IPS-18a (cell line): ENCODE results near the gene PLEKHA7.

Experiments
- H3K27ac ChIP-seq: one replicate; pipeline ENCODE4 v1.5.1; 2013; ENCODE audit warnings: low read length
- H3K27me3 ChIP-seq: one replicate; pipeline ENCODE4 v1.6.1; 2013; ENCODE audit warnings: mild to moderate bottlenecking, low read length; ENCODE audit not compliant: control insufficient read depth, insufficient read depth
- H3K36me3 ChIP-seq: one replicate; pipeline ENCODE4 v1.6.1; 2013; ENCODE audit warnings: low read depth, low read length; ENCODE audit not compliant: control insufficient read depth
- H3K4me1 ChIP-seq: one replicate; pipeline ENCODE4 v1.6.1; 2013; ENCODE audit warnings: low read depth, low read length; ENCODE audit not compliant: control insufficient read depth
- H3K4me3 ChIP-seq: one replicate; pipeline ENCODE4 v1.5.1; 2013; ENCODE audit warnings: low read length
- H3K9ac ChIP-seq: one replicate; pipeline ENCODE4 v1.6.1; 2013; ENCODE audit warnings: mild to moderate bottlenecking, low read length, moderate library complexity
- H3K9me3 ChIP-seq: one replicate; pipeline ENCODE4 v1.6.1; 2013; ENCODE audit warnings: low read depth, low read length; ENCODE audit not compliant: control insufficient read depth

Gene PLEKHA7

DNA sequence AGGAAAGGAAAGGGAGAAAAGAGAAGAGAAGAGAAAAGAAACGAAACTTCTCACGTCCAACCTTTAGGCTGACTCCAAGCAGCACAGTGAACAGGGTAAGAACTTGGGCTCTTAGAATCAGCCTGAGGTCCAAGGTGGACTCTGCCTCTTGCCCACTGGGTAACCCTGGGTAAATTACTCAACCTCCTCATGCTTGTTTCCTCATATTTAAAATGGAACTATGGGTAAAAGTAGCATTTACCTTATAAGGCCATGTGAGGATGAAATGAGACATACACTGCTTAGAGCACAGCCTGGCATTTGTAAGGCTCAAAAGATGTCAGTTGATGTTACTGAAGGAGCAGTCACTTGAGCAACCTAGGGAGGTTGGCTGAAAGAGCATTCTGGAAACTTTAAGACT is 167.9 kb downstream of the PLEKHA7 start:
- H3K4me1 ChIP-seq = no peaks in the 10 kb centered on the region
- H3K27me3 ChIP-seq = no peaks in the 10 kb centered on the region
- no peaks in the 10 kb centered on the region for H3K9me3 ChIP-seq
- H3K4me3 ChIP-seq = no peak overlapping the region
- H3K36me3 ChIP-seq = no peaks in the 10 kb centered on the region
- H3K27ac ChIP-seq = no peak overlapping the region
- no peak overlapping the region for H3K9ac ChIP-seq

DNA sequence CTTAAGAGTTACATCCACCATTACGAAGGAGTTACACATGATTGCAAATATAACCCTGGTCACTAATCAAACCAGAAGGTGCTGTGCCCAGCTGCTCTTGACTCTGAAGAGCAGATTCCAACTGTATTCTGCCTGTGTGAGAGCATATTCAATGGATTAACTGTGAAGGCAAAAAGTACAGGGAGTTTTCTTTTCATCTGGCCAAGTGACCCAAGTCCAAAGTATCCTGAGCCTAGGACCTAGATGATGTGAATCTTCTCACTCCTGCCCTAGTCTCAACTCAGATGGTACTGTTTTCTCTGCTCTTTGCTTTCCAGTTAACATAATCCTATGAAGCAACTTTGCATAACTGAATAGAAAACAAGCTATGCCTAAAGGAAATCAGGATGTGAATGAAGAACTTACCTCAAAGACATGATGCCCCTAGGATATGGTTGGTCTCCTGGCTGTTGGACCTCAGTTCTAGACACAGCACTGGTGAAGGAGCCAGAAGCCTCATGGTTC is 169.9 kb downstream of the PLEKHA7 start:
- Histone ChIP-seq H3K4me3 (no peak overlapping the region), H3K9ac (no peak overlapping the region), H3K27me3 (no peaks in the 10 kb centered on the region), H3K4me1 (no peaks in the 10 kb centered on the region), H3K36me3 (no peaks in the 10 kb centered on the region), H3K27ac (no peak overlapping the region), H3K9me3 (no peaks in the 10 kb centered on the region)

DNA sequence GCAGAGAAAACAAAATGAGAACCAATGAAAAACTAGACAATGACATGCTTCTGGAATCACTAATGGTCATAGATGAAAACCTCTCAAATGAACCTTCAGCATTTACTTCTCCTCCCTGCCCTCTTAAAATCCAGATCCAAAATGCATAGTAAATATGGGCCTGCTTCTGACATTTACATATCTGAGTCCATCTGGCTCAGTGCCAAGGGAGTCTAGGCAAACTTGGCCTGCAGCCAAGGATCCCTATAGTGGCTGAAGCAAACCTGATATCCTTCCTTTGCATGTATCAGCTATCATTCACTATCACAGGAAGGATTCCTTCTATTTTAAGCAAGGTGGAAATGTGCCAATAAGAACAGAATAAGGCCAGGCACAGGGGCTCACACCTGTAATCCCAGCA is 170.9 kb downstream of the PLEKHA7 start:
- Histone ChIP-seq H3K27me3 (no peaks in the 10 kb centered on the region), H3K4me1 (no peaks in the 10 kb centered on the region), H3K9me3 (no peaks in the 10 kb centered on the region), H3K9ac (no peak overlapping the region), H3K36me3 (no peaks in the 10 kb centered on the region), H3K4me3 (no peak overlapping the region), H3K27ac (no peak overlapping the region)

DNA sequence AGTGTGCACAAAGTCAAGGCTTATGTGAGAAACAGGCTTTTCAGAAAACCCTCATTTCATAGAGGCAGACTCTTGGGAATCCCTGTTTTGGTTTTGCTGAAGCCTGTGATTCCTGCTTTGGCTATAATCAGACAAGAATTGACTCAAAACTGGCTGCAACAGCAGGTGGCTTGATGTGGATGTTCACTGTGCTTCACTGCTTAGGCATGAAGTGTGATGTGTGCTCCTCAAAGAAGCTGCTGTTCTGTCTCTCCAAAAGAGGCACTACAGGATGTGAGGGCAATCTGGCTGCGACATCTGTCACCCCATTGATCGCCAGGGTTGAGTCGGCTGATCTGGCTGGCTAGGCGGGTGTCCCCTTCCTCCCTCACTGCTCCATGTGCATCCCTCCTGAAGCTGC is 172.2 kb downstream of the PLEKHA7 start:
- Histone ChIP-seq H3K27ac (no peak overlapping the region), H3K9me3 (no peaks in the 10 kb centered on the region), H3K9ac (no peak overlapping the region), H3K4me1 (no peaks in the 10 kb centered on the region), H3K4me3 (no peak overlapping the region), H3K36me3 (no peaks in the 10 kb centered on the region), H3K27me3 (no peaks in the 10 kb centered on the region)

- Histone ChIP-seq H3K36me3 (no peaks in the 10 kb centered on the region), H3K27me3 (no peaks in the 10 kb centered on the region), H3K9ac (no peak overlapping the region), H3K9me3 (no peaks in the 10 kb centered on the region), H3K4me1 (no peaks in the 10 kb centered on the region), H3K4me3 (no peak overlapping the region), H3K27ac (no peak overlapping the region)
Measured at GRCh38 chr11:16841481-16841880, 172.7 kb downstream of the PLEKHA7 start.

DNA sequence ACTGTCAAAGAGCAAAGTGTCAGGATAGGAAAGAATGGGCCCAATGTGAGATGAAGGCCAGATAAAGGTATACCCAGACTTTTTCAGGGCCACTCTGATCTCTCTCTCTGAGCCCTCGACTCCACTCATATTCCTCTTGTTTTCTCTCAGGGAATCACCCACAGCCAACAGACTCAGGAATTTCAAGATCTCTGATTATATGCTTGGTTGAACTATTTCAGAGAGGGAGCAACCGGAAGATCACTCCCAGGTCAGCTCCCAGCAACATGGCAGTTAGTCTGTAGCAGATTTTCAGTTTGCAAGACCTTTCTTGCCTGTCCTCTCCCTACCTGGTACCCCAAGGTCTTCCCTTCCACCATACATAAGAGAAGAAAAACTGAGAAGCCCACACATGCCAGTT is 173.3 kb downstream of the PLEKHA7 start:
- Histone ChIP-seq H3K9me3 (no peaks in the 10 kb centered on the region), H3K4me3 (no peak overlapping the region), H3K27me3 (no peaks in the 10 kb centered on the region), H3K27ac (no peak overlapping the region), H3K9ac (no peak overlapping the region), H3K4me1 (no peaks in the 10 kb centered on the region), H3K36me3 (no peaks in the 10 kb centered on the region)

DNA sequence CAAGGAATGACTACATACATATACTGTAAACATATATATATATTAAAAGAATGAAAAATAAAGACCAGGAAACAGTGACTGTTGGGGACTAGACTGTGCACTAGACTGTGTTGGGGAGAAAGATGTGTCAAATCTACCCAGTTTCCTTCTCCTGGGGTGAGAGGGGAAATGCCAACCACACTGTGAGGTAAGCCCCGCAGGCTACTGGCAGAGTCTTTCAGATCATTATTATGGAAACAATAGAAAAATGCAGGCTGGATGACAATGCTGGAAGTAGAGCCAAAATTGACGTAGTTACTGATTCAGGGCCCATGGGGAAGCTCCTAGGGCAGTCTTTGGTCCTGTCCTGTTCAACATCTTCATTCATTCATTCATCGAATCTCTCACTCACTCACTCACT is 174.4 kb downstream of the PLEKHA7 start:
- Histone ChIP-seq H3K9ac (no peak overlapping the region), H3K4me1 (no peaks in the 10 kb centered on the region), H3K27me3 (no peaks in the 10 kb centered on the region), H3K27ac (no peak overlapping the region), H3K9me3 (no peaks in the 10 kb centered on the region), H3K4me3 (no peak overlapping the region), H3K36me3 (no peaks in the 10 kb centered on the region)

GRCh38 chr11:16834384-16834783 is 179.8 kb downstream of the PLEKHA7 start:
- H3K4me1 ChIP-seq = peaks cover 10% of the 10 kb centered on the region
- no peaks in the 10 kb centered on the region for H3K36me3 ChIP-seq

GRCh38 chr11:16833026-16833425 is 181.2 kb downstream of the PLEKHA7 start:
- H3K4me1 ChIP-seq = peaks cover 10% of the 10 kb centered on the region
- no peak overlapping the region for H3K9ac ChIP-seq
- no peak overlapping the region for H3K4me3 ChIP-seq
- no peaks in the 10 kb centered on the region for H3K27me3 ChIP-seq
- no peak overlapping the region for H3K27ac ChIP-seq
- H3K36me3 ChIP-seq = no peaks in the 10 kb centered on the region
- no peaks in the 10 kb centered on the region for H3K9me3 ChIP-seq

More at GRCh38 chr11:16834384-16834783, 179.8 kb downstream of the PLEKHA7 start:
- H3K9me3 ChIP-seq = no peaks in the 10 kb centered on the region
- no peaks in the 10 kb centered on the region for H3K27me3 ChIP-seq
- H3K4me3 ChIP-seq = no peak overlapping the region
- no peak overlapping the region for H3K27ac ChIP-seq
- H3K9ac ChIP-seq = no peak overlapping the region

- Histone ChIP-seq H3K4me1 (peaks cover 10% of the 10 kb centered on the region), H3K9ac (no peak overlapping the region), H3K4me3 (no peak overlapping the region), H3K9me3 (no peaks in the 10 kb centered on the region), H3K36me3 (no peaks in the 10 kb centered on the region), H3K27ac (no peak overlapping the region), H3K27me3 (no peaks in the 10 kb centered on the region)
Measured at GRCh38 chr11:16832193-16832539, 182.0 kb downstream of the PLEKHA7 start.

GRCh38 chr11:16831316-16832192 is 182.7 kb downstream of the PLEKHA7 start:
- Histone ChIP-seq H3K27me3 (no peaks in the 10 kb centered on the region), H3K4me3 (no peak overlapping the region), H3K36me3 (no peaks in the 10 kb centered on the region), H3K9me3 (no peaks in the 10 kb centered on the region), H3K9ac (no peak overlapping the region), H3K4me1 (peaks cover 10% of the 10 kb centered on the region), H3K27ac (no peak overlapping the region)

DNA sequence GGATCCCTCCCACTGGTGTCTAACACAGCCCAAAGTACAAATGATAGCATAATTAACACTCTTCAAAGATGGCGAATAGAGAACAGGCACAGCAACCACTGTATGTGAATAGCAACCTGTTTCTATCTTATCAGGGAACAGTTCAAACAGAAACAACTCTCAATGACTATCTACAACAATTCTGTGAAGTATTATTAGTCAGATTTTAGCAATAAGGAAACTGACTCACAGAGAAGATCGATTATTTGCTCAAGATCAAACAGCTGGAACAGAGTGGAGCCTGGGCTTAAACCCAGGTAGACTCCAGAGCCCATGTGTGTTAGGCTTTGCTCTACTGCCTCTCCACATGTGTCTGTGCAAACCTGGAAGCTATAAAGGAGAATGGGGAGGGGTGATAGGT is 187.1 kb downstream of the PLEKHA7 start:
- no peak overlapping the region for H3K9ac ChIP-seq
- no peak overlapping the region for H3K27ac ChIP-seq
- peaks cover 5% of the 10 kb centered on the region for H3K36me3 ChIP-seq
- H3K4me3 ChIP-seq = no peak overlapping the region
- H3K27me3 ChIP-seq = no peaks in the 10 kb centered on the region
- no peaks in the 10 kb centered on the region for H3K9me3 ChIP-seq
- H3K4me1 ChIP-seq = no peaks in the 10 kb centered on the region
